Fibroblast of pulmonary artery (primary cell): Measurements from ENCODE around the gene SLC39A6.

Source experiments
- DNase-seq: peaks from one replicate; pipeline ENCODE4 v3.0.0-alpha.2; 2010; ENCODE audit warnings: low read depth
- H3K4me3 ChIP-seq: replicated peaks from 2 replicates; pipeline ENCODE4 v1.5.1; 2011; ENCODE audit warnings: low read depth, mild to moderate bottlenecking, control low read depth, low read length, moderate library complexity
- CTCF ChIP-seq: IDR thresholded peaks from 2 replicates; pipeline ENCODE4 v1.5.1; 2011; ENCODE audit warnings: mild to moderate bottlenecking, control low read depth, low read length, inconsistent platforms; ENCODE audit errors: missing control alignments

The SLC39A6 gene

GRCh38 chr18:36153771-36154170, 24.6 kb upstream of the SLC39A6 start:
- no peak overlapping the region for H3K4me3 ChIP-seq
- no peak for DNase-seq
- no peak for TF ChIP-seq CTCF

- no peak for TF ChIP-seq CTCF
- peak; percentile 64 for DNase-seq
- no peak overlapping the region for H3K4me3 ChIP-seq
Observed at GRCh38 chr18:36153203-36153602, 24.1 kb upstream of the SLC39A6 start.

GRCh38 chr18:36152781-36153180, 23.6 kb upstream of the SLC39A6 start:
- TF ChIP-seq CTCF = no peak
- no peak overlapping the region for H3K4me3 ChIP-seq
- DNase-seq = no peak

GRCh38 chr18:36149514-36150289, 20.6 kb upstream of the SLC39A6 start:
- no peak for TF ChIP-seq CTCF
- no peak for DNase-seq
- no peak overlapping the region for H3K4me3 ChIP-seq

- no peak for DNase-seq
- no peak overlapping the region for H3K4me3 ChIP-seq
- no peak for TF ChIP-seq CTCF
Observed at GRCh38 chr18:36143391-36143790, 14.3 kb upstream of the SLC39A6 start.

GRCh38 chr18:36142751-36143150, 13.6 kb upstream of the SLC39A6 start:
- no peak for TF ChIP-seq CTCF

GRCh38 chr18:36141576-36141975, 12.4 kb upstream of the SLC39A6 start:
- DNase-seq = no peak
- no peak for TF ChIP-seq CTCF
- no peak overlapping the region for H3K4me3 ChIP-seq

More at GRCh38 chr18:36142751-36143150, 13.6 kb upstream of the SLC39A6 start:
- no peak for DNase-seq
- no peak overlapping the region for H3K4me3 ChIP-seq
